Measurements from ENCODE around the gene HUWE1. TPM values are rescaled to one million over a fixed set of nuclear protein-coding genes. Genes with fewer than 3 reads are reported as not detected.
"Not testable (repeated sequence)": the region's sequence is repeated elsewhere in the genome, so short reads cannot be mapped to it uniquely, and the experiment has no call there.

HUWE1 gene
- total RNA-seq, 2 experiments from 2014 or later, result 116 to 269 TPM

- Histone ChIP-seq H3K4me3 (ENCODE audit: low read depth, low read length, poor library complexity, severe bottlenecking) (no peak overlapping the region), H3K27ac (ENCODE audit: low read depth, low read length, poor library complexity, severe bottlenecking) (no peak overlapping the region), H3K9me2 (ENCODE audit: insufficient read depth, low read length) (no peaks in the 10 kb centered on the region), H3K4me2 (ENCODE audit: low read length) (no peak overlapping the region), H4K20me1 (ENCODE audit: insufficient read depth, low read length) (no peaks in the 10 kb centered on the region), H3K4me1 (ENCODE audit: insufficient read depth, low read length, poor library complexity, severe bottlenecking) (no peaks in the 10 kb centered on the region), H3K36me3 (ENCODE audit: insufficient read depth, low read length) (no peaks in the 10 kb centered on the region), H3K79me2 (ENCODE audit: insufficient read depth, low read depth, low read length) (no peaks in the 10 kb centered on the region), H2AFZ (ENCODE audit: low read length) (no peak overlapping the region), H3K9me3 (ENCODE audit: low read length) (no peaks in the 10 kb centered on the region)
- BruUV-seq (replicated peaks), result no TSS peak
- ChIA-PET CTCF (ENCODE audit: unreplicated experiment) (no interaction called here), POLR2A (interaction anchor here (0.6 kb wide), 1 partner anchor 106 kb away, joined by 4 read pairs; no protein-coding TSS in a partner anchor)
- intact Hi-C loops (cut with micrococcal nuclease; ENCODE audit: unreplicated experiment), result no loop called here
- DNase-seq (ENCODE audit: low spot score), result no peak
- TF ChIP-seq CTCF (conservative IDR thresholded peaks at IDR 0.05; ENCODE audit: low read length) (no peak), EZH2phosphoT487 (IDR thresholded peaks at IDR 0.05; ENCODE audit: borderline replicate concordance, low read depth, low read length) (no peak)
These were observed 175.2 kb downstream of the HUWE1 start for GRCh38 chrX:53511322-53511721.

DNA sequence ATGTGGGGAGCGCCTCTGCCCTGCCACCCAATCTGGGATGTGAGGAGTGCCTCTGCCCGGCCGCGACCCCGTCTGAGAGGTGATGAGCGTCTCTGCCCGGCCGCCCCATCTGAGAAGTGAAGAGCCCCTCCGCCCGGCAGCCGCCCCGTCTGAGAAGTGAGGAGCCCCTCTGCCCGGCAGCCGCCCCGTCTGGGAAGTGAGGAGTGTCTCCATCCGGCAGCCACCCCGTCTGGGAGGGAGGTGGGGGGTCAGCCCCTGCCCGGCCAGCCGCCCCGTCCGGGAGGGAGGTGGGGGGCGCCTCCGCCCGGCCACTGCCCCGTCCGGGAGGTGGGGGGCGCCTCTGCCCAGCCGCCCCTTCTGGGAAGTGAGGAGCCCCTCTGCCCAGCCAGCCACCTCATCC, 182.5 kb downstream of the HUWE1 start:
- H3K79me2 ChIP-seq (ENCODE audit: insufficient read depth, low read depth, low read length); H3K9me3 ChIP-seq (ENCODE audit: low read length); intact Hi-C loops (cut with micrococcal nuclease; ENCODE audit: unreplicated experiment); H3K4me1 ChIP-seq (ENCODE audit: insufficient read depth, low read length, poor library complexity, severe bottlenecking); H4K20me1 ChIP-seq (ENCODE audit: insufficient read depth, low read length); H3K4me2 ChIP-seq (ENCODE audit: low read length); H3K4me3 ChIP-seq (ENCODE audit: low read depth, low read length, poor library complexity, severe bottlenecking); H3K36me3 ChIP-seq (ENCODE audit: insufficient read depth, low read length); BruUV-seq (replicated peaks); H3K9me2 ChIP-seq (ENCODE audit: insufficient read depth, low read length); POLR2A ChIA-PET; DNase-seq (ENCODE audit: low spot score); CTCF ChIA-PET (ENCODE audit: unreplicated experiment); H3K27ac ChIP-seq (ENCODE audit: low read depth, low read length, poor library complexity, severe bottlenecking); H2AFZ ChIP-seq (ENCODE audit: low read length): not testable (repeated sequence)

- intact Hi-C loops (cut with micrococcal nuclease; ENCODE audit: unreplicated experiment), result no loop called here
- no peaks in the 10 kb centered on the region for H3K79me2 ChIP-seq (ENCODE audit: insufficient read depth, low read depth, low read length)
- H3K4me3 ChIP-seq (ENCODE audit: low read depth, low read length, poor library complexity, severe bottlenecking), result no peak overlapping the region
- H3K4me1 ChIP-seq (ENCODE audit: insufficient read depth, low read length, poor library complexity, severe bottlenecking), result no peaks in the 10 kb centered on the region
- H3K4me2 ChIP-seq (ENCODE audit: low read length), result no peak overlapping the region
- no peak for TF ChIP-seq EZH2phosphoT487 (IDR thresholded peaks at IDR 0.05; ENCODE audit: borderline replicate concordance, low read depth, low read length)
- no peak for TF ChIP-seq CTCF (conservative IDR thresholded peaks at IDR 0.05; ENCODE audit: low read length)
- no peaks in the 10 kb centered on the region for H3K9me2 ChIP-seq (ENCODE audit: insufficient read depth, low read length)
- DNase-seq (ENCODE audit: low spot score), result no peak
- no peaks in the 10 kb centered on the region for H4K20me1 ChIP-seq (ENCODE audit: insufficient read depth, low read length)
- CTCF ChIA-PET (ENCODE audit: unreplicated experiment), result no interaction called here
- POLR2A ChIA-PET, result no interaction called here
- no peak overlapping the region for H2AFZ ChIP-seq (ENCODE audit: low read length)
- H3K36me3 ChIP-seq (ENCODE audit: insufficient read depth, low read length), result no peaks in the 10 kb centered on the region
- H3K9me3 ChIP-seq (ENCODE audit: low read length), result no peaks in the 10 kb centered on the region
- no TSS peak for BruUV-seq (replicated peaks)
- H3K27ac ChIP-seq (ENCODE audit: low read depth, low read length, poor library complexity, severe bottlenecking), result no peak overlapping the region
These were observed 192.1 kb downstream of the HUWE1 start for GRCh38 chrX:53494436-53494835.
